GM10266 (cell line): ENCODE data around the gene ZNF586.
"Not testable (repeated sequence)": the region's sequence is repeated elsewhere in the genome, so short reads cannot be mapped to it uniquely, and the experiment has no call there.

ENCODE experiments used
- DNase-seq: peaks from one replicate; pipeline ENCODE4 v3.0.0; 2012; ENCODE audit errors: extremely low spot score
- CTCF ChIP-seq: IDR thresholded peaks from 2 replicates; pipeline ENCODE4 v1.5.1; 2012; ENCODE audit warnings: mild to moderate bottlenecking, low read depth; ENCODE audit not compliant: control insufficient read depth, insufficient read depth; ENCODE audit errors: missing control alignments

Gene ZNF586

GRCh38 chr19:57800696-57801095 lies 31.2 kb downstream of the ZNF586 start:
- no peak for DNase-seq
- no peak for TF ChIP-seq CTCF

DNA sequence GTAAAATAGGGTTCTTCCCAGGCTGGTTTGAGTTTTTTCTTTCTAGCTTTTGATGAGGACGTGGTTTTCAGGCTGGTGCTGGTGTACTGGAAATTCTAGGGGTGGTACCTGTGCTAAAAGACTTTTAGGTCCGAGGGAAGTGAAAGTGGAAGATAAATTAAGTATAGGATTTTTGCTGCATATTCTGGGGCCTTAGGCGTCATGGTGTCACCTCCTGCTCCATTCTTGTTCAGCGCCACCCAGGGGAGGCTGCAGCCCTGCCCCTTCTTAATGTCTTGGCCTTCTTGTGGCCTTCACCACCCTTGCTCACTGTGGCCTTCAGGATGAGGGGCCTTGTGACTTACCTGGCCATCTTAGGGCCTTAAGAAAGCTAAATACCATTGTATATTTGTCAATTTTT lies 32.8 kb downstream of the ZNF586 start:
- peak; percentile 53 for TF ChIP-seq CTCF
- no peak for DNase-seq

- no peak for DNase-seq
- no peak for TF ChIP-seq CTCF
These were observed 33.8 kb downstream of the ZNF586 start for GRCh38 chr19:57803265-57803593.

- no peak for DNase-seq
- no peak for TF ChIP-seq CTCF
These were observed 34.3 kb downstream of the ZNF586 start for GRCh38 chr19:57803594-57804325.

DNA sequence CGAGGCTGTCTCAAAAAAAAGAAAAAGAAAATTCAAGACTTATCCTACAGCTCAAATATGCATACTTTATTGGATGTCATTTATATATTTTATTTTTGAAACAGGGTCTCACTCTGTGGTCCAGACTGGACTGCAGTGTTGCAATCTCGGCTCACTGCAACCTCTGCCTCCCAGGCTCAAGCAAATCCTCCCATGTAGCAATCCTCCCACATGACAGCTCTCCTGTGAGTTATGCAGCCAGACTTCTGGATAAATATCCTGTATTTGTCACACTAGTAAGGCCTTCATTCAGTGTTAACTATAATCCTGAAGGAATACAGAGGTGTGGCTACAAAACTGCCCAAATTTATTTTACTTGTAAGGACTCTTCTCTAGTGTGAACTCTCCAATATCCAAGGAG lies 38.1 kb downstream of the ZNF586 start:
- TF ChIP-seq CTCF = no peak
- no peak for DNase-seq

GRCh38 chr19:57810410-57811295 lies 41.2 kb downstream of the ZNF586 start:
- DNase-seq = not testable (repeated sequence)

- no peak for TF ChIP-seq CTCF
- no peak for DNase-seq
These were observed 42.8 kb downstream of the ZNF586 start for GRCh38 chr19:57812226-57812625.

DNA sequence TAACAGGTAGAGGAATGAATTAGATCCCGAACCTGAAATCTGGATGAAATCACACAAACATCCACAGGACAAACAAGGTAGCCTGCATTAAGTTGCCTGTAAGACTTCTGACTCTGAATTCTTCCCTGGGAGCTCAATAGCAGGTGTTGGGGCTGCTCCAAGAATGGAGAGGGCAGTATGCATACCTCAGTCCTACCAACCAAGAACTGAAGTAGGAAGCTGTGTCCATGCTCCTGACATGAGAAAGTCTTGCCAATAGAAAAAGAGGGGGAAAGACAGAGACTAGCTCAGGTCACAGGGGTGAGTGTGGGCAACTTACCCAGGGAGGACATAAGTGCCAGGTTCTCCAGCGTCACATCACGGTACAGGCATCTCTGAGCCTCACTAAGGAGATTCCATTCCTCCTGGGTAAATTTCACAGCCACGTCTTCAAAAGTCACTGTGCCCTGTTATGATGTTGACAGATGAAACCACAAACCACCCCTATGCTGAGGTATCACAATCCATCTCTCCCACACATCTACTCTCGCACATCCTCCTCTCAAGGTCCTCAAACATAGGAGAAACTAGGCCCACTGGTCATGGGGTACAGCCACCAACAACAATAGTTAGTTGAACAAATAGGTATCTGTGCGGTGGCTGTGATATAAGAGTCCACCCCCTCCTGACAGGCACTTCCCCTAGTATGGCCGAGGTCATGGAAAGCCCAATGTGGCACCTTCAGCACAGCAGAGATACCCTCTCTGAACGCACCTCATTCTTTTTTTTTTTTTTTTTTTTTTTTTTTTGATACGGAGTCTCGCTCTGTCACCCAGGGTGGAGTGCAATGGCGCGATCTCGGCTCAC lies 43.7 kb downstream of the ZNF586 start:
- not testable (repeated sequence) for DNase-seq
